ENCODE results near the gene CAMTA1.

The CAMTA1 gene

GRCh38 chr1:7454052-7454815 lies 669.0 kb downstream of the CAMTA1 start:
- DNase-seq = peak; percentile 13
- no peak for ATAC-seq

GRCh38 chr1:7454895-7455784 lies 669.9 kb downstream of the CAMTA1 start:
- no peak for ATAC-seq
- DNase-seq = no peak

- ATAC-seq (no peak), DNase-seq (no peak)
Observed at GRCh38 chr1:7455796-7456721, 670.8 kb downstream of the CAMTA1 start.

GRCh38 chr1:7456722-7457082 lies 671.4 kb downstream of the CAMTA1 start:
- ATAC-seq (no peak), DNase-seq (no peak)

- ATAC-seq (no peak), DNase-seq (no peak)
Observed at GRCh38 chr1:7457811-7458210, 672.6 kb downstream of the CAMTA1 start.

GRCh38 chr1:7458946-7459345 lies 673.7 kb downstream of the CAMTA1 start:
- ATAC-seq = no peak
- no peak for DNase-seq

- DNase-seq (no peak), ATAC-seq (no peak)
Observed at GRCh38 chr1:7459914-7460313, 674.7 kb downstream of the CAMTA1 start.

GRCh38 chr1:7460807-7461206 lies 675.6 kb downstream of the CAMTA1 start:
- ATAC-seq = no peak
- DNase-seq = no peak

- no peak for DNase-seq
- ATAC-seq = no peak
Observed at GRCh38 chr1:7462617-7463016, 677.4 kb downstream of the CAMTA1 start.

GRCh38 chr1:7463526-7463925 lies 678.3 kb downstream of the CAMTA1 start:
- DNase-seq (no peak), ATAC-seq (no peak)

- ATAC-seq (no peak), DNase-seq (no peak)
Observed at GRCh38 chr1:7464736-7465135, 679.5 kb downstream of the CAMTA1 start.

- ATAC-seq (no peak), DNase-seq (no peak)
Observed at GRCh38 chr1:7467476-7468175, 682.4 kb downstream of the CAMTA1 start.

GRCh38 chr1:7468248-7468647 lies 683.0 kb downstream of the CAMTA1 start:
- ATAC-seq (no peak), DNase-seq (no peak)

- DNase-seq (no peak), ATAC-seq (no peak)
Observed at GRCh38 chr1:7469255-7469938, 684.1 kb downstream of the CAMTA1 start.

- no peak for ATAC-seq
Observed at GRCh38 chr1:7470904-7471638, 685.8 kb downstream of the CAMTA1 start.

GRCh38 chr1:7471836-7472235 lies 686.6 kb downstream of the CAMTA1 start:
- no peak for ATAC-seq
- DNase-seq = no peak

More at GRCh38 chr1:7470904-7471638, 685.8 kb downstream of the CAMTA1 start:
- DNase-seq = no peak

GRCh38 chr1:7473223-7474142 lies 688.2 kb downstream of the CAMTA1 start:
- DNase-seq (no peak), ATAC-seq (no peak)

GRCh38 chr1:7474143-7474490 lies 688.9 kb downstream of the CAMTA1 start:
- ATAC-seq = no peak
- DNase-seq = no peak

- DNase-seq (no peak), ATAC-seq (no peak)
Observed at GRCh38 chr1:7474786-7475502, 689.7 kb downstream of the CAMTA1 start.
